ENCODE results near the gene LBR.
"Not testable (repeated sequence)": the region's sequence is repeated elsewhere in the genome, so short reads cannot be mapped to it uniquely, and the experiment has no call there.

Gene LBR

DNA sequence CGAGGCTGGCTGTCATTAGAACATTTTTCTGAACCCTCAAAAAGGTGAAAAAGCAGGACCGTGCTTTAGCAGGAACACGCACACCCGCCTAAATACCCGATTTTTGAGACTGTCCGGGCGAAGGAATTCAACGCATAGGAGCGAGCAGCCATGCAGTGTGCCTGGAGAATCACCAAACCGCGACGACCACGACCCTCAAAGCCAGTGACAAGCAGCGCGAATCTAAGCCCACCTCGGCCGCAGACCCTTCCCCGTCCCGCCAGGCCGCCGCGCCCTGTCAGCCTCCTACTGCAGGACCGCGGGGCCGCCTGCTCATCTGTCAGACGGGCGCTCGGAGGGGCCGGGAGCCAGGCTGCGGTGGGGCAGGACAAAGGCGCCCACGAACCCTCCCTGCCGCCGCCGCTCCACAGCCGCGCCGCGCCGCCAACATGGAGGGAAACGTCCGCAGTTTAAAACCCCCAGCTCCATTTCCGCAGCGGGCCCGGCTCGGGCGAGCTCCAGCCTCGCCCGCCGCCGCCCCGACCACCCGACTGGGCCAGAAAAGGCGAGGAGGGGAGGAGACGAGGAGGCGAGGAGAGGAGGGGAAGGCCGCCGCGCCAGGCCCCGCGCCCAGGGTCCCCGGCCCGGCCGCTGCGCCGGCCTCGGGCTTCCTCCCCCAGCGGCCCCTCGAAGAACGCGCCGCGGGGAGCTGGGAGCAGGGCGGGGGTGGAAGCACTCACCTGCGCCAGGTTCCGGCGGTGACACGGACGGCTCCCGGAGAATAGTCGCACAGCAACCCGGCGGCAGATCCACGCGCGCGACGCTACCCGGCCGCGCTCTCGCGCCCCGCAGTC, at the start of gene LBR:
Gene LBR, minus strand, starts transcription at position 804 of the 833 bp plus-strand sequence. CDS start 3,963 bp downstream, outside the sequence.
- DNase-seq: no peak

DNA sequence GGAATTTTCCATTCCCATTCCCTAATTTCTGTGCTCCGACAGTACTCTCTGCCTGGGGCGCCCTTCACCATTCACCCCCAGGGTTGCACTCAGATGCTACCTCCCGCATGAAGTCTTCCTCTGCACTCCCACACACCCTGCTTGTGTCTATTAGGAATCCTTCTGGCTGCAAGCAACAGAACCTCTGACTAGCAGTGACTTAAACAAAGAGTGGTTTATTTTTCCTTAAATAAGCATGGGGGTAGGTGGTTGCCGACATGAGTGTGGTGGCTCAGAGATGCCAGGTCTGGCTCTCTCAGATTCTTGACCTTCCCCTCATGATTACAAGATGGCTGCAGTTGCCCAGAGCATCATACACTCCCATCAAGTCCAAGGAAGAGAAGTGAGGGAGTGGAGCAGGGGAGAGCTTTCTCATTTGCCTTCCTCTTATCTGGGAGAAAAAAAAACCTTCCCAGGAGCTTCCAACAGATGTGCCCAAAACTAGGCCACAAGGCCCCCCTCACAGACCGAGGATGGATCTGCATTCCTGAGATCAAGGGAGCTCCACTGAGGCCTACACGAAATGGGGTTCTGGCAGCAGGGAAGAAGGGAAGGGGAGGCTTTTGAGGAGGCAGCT, 49.6 kb upstream of the LBR start:
- no peak for DNase-seq

DNA sequence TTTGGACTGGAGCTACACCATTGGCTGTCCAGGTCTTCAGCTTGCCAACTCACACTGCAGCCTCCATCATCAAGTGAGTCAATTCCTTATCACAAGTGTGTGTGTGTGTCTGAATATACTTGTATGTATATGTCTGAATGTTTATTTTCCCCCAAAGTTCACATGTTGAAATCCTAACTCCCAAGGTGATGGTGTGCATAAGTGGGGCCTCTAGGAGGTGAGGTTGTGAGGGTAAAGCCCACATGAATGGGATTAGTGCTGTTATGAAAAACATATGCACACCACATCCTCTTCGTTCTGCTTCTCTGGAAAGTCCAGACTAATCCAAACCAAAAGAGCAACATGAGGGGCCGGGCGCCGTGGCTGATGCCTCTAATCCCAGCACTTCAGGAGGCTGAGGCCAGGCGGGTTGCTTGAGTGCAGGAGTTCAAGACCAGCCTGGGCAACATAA, 48.7 kb upstream of the LBR start:
- DNase-seq: no peak

DNA sequence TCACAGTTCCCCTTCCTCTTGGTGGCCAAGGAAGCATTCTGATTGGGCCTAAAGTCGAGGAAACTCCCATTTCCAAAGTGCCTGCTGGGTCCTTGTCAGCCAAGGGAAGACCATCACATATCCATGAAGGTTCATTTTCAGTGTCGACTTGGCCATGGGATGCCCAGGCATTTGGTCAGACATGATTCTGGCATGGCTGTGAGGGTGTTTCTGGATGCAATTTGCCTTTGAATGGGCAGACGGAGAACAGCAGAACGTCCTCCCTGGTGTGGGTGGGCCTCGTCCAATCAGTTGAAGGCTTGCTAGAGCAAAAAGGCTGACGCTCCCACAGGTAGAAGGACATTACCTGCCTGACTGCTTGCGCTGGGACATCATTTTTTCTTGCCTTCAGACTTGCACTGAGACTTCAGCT, 48.3 kb upstream of the LBR start:
- no peak for DNase-seq

DNA sequence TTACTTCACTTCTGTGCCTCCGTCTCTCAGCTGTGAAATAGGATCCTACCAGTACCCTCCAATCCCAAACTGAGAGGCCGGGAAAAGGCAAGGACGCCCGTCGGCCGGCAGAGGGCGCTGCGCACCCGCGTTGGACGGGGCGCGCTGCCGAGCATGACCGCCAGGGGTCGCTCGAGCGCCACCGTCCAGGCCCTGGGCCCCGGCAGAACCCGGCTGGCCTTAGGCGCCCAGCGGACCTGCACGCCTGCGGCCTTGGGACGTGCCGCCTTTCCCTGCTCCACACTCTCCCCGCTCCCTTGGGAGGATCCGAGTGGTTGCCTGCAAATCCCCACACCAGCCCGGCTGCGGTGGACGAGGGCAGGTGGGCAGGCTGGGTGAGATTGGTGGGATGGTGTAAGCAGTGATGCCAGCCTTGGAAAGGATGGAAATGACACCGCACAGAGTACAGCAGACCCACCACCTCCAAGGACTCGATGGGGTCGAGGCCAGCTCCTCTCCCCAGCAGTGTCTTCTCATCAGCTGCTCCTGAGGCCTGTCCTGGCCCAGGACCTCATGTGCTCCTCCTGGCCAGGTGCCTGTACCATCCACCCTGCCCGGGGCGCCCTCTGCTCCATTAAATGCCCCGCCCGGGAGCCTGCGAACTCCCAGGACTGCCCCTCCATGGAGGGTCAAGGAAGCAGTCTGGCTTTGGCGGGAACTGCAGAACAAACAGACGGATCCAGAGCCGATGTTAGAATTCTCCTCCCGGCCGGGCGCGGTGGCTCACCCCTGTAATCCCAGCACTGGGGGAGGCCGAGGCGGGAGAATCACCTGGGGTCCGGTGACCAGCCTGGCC, 47.4 kb upstream of the LBR start:
- DNase-seq: peak; percentile 47

DNA sequence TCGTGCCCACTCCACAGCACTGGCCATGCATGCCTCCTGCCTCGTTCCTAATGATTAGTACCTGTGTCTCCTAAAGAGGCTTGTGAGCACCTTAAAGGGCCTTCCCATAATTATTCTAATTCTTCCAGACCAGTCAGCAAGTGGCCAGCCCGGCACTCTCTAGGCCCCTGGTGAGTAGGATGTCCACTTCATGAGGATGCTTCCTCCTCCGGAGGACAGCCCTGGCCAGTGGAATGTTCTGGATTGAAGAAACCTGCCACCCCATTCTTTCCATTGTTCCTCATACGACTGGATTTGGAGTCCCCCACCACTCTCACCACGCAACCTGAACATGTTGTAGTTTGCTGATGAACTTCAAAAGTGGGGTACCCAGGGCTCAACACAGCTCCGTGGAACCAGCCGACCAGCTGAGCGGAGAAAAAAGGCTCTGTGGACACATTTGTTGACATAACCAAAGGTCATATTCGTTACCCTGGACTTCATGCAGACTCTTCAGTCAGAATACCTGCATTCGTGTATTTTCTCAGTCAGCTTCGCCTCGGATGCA, 46.7 kb upstream of the LBR start:
- DNase-seq: no peak

DNA sequence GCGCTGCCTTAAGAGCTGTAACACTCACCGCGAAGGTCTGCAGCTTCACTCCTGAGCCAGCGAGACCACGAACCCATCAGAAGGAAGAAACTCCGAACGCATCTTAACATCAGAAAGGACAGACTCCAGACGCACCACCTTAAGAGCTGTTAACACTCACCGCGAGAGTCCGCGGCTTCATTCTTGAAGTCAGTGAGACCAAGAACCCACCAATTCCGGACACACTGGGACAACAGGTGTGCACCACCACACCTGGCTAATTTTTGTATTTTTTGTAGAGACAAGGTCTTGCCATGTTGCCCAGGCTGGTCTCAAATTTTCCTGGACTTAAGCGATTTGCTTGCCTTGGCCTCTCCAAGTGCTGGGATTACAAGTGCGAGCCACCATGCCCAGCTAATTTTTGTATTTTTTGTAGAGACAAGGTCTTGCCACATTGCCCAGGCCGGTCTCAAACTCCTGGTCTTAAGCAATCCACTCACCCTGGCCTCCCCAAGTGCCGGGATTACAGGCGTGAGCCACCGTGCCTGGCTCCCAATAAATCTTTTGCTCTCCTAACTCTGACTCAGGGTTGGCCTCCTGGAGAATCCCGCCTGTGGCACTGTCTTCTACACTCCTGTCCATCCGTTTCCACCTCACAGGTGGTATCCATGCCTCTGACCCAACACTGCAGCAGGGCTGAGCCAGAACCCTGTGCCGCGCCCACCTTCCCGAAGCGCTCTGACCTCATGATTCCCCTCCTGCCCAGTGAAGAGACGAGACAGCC, 46.0 kb upstream of the LBR start:
- DNase-seq: not testable (repeated sequence)

DNA sequence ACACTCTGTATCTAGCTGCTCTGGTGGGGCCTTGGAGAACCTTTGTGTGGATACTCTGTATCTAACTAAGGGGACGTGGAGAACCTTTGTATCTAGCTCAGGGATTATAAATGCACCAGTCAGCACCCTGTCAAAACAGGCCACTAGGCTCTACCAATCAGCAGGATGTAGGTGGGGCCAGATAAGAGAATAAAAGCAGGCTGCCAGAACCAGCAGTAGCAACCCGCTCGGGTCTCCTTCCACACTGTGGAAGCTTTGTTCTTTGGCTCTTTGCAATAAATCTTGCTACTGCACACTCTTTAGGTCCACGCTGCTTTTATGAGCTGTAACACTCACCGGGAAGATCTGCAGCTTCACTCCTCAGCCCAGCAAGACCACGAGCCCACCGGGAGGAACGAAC, 45.4 kb upstream of the LBR start:
- not testable (repeated sequence) for DNase-seq

DNA sequence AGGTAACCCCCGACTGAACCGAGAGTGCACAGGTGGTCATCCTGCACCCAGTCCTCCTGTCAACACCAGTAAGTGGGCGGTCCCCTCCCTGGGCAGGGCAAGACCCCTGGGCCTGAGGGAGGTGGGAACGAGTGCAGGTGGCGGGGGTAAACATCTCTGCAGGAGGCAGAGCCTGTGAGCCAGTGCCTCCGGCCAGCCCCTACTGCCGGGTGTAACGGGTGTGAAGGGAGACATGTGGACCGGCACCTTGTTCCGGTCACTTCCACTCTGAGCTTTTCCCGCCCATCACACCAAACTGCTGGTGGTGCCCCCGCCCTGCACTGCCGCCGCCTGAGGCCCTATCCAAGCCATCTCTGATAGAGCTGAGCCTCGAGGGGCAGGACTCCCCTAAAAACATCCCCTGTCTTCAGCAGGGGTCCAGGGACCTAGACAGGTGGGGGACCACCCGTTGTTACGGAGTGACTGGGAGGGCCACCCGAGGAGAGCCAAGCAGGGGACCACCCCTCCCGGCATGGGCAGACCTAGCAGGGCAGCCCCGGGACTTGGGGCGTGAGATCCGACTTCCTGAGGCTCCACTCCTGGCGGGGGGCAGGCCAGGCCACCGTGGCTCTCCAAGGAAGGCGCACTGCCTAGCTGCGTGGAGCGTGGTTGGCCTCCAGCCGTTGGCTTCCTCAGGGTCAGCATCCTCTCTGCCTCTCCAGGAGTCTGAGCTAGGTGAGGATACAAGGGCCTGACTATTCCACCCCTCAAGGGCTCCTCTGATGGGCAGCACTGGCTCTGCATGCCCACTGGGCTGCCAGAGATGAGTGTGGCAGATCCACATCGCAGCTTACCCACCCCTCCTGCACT, 43.8 kb upstream of the LBR start:
- no peak for DNase-seq

DNA sequence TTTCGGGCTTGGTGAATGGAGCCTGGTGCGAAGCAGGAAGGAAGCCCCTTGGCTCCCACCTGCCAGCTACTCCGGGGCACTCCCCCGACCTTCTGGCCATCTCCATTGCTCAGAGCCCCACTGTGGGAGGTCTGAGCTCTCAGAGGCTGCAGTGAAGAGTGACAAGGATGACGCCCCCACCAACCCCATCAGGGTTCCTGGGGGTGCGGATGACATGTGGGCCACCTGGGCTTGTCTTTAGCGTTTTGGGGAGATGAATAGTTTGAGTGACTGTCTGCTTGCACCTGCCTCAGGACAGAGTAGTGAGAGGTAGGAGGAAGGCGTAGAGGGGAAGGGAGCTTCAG, 43.2 kb upstream of the LBR start:
- DNase-seq: no peak

DNA sequence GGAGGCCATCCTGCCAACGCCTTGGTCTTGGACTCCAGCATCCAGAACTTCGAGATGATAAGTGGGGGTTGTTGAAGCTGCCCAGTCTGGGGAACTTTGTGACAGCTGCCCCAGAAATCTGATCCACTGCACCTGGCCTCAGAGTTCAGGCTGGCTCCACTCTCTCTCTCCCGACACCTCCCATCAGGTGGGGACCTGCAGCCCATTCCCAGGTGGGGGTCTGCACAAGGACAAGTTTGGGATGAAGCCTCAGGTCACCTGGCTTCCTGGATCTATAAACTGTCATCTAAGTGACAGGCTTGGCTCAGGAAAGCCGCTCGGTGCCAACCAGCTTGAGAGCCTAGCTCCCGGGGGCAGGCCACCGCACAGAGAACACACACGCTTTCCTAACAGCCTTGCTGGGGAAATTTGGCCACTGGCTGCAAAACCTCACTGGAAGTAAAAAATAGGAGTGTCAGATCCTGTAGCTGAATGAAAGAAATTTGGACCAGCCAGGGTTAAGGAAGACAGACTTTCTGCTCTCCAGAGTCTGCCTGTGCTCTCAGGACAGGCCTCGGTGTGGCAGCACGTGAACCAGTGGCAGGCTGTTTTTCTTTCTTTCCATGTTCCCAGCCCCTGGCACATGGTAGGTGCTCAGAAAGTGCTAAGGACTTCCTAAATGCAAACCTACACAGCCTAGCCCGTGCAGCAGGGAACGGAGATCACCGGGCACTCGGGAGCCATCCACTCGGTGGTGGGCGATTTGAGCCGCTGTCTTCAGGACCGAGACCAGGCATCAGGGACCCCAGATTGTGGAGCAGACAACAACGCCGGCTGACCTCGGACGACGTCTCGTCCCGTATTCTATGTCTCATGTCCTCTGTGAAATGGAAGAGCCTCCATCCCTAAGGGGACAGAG, 42.6 kb upstream of the LBR start:
- no peak for DNase-seq

DNA sequence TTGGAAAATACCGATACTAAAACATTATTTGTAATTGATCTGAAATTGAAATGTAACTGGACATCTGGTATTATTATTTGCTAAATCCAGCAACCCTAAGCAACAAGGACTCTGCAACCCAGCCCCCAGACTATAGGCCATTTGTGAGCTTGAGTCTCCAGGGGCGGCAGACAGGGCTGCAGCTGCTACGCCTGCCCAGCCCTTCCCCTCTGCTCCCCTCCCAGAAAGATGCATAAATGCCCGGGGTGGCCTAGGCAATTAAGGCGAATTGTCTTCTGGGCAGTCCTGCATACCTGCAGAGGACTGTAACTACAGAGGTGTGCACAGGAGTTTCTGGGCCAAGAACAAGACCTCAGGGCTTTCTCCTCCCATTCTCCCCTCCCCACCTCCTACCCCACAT, 41.2 kb upstream of the LBR start:
- no peak for DNase-seq

DNA sequence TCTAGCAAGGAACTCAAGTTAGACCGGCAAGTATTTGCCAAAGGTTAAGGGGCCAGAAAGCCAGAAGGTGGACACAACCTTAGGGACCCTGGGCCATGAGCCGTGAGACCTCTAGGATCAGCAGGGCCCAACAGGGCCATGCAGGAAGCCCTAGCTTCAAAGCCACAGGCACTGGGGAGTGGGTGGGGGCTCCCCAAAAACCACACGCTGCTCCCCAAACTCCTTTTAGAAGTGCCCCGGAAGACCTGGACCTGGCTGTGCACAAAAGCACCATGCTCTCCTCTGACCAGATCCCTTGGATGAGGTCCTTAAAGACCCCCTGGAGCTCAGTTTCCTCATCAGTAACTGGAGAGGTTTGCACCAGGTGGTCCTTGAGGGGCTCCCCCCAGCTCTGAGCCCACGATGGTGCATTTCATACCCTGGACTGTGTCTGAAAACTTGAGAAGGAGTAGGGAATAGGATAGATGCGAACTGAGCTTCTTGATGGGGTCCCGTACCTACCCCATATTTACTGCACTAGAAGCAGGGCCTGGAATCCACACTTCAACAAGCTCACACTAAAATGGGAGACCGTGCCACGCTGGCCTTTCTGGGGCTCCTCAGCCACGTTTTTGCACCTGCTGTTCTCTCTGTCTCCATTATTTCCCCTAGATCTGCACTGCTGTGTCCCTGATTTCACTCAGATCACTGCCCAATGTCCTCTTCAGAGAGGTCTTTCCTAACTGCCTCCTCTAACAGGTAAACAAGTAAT, 40.6 kb upstream of the LBR start:
- DNase-seq: no peak

DNA sequence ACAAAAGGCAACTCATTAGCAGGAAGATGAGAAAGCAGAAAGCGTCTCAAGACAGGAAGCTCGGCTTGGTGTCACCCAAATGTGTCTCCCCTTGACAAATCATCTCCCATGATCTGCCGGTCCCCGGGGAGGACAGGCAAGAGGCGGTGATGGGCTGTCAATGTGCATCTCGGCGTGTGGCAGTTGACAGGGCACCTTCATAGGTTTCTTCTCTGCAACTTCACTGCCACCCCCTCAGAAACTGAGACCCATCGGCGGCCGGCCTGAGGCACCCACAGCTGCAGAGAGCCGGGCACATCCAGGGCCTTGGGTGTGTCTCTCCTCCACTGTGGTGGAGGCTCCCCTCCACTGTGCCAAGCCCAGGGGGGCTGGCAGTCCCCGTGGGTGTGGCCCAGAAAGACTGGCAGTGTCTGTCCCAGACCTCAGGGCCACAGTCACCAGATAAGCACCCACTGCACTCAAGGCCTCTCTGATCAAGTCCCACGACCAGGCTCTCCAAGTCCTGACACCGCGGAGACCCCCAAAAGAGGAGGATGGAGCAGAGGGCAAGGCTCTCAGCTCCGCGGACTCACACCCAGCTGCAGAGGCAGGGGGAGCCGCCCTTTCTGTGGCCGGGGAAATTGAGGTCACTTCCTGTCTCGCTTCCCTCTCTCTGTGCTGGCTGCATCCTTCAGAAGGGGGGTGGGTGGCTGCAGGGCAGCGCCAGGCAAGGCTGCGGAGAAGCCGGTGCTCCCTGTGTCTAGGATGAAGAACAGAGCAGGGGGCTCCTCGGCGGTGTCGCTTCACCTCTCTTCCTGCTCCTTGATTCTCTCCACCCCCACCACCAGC, 39.6 kb upstream of the LBR start:
- DNase-seq: no peak

DNA sequence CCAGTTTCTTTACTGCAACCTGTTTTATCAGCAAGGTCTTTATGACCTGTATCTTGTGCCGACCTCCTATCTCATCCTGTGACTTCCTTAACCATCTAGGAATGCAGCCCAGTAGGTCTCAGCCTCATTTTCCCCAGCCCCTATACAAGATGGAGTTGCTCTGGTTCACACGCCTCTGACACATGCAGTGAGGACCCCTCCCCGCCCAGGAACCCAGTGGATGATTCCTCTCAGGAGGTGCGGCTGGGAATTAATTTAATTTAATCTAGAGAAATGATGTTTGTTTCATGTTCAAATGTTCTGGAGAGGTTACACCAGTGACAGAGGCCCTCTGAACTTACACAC, 39.0 kb upstream of the LBR start:
- DNase-seq: no peak

DNA sequence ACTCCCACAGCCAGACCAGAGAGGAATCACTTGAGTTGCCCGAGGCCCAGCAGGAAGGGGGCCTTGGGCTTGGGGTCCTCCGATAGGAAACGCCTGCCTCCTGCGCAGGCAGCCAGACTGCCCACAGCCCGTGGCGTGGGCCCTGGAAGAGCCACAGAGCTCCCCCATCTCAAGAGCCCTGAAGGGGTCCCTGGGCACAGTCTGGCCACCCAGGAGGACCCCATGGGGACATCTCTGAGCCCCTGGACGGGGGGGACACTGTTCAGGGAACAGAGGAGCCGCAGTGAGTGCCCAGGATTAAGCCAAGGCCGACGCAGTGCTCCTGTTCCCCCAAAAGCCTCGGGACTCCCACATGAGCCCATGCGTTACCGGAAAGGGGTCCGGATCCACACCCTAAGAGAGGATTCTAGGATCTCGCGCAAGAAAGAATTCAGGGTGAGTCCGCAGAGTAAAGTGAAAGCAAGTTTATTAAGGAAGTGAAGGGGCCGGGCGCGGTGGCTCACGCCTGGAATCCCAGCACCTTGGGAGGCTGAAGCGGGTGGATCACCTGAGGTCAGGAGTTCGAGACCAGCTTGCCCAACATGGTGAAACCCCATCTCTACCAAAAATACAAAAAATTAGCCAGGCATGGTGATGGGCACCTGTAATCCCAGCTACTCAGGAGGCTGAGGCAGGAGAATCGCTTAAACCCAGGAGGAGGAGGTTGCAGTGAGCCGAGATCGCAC, 38.1 kb upstream of the LBR start:
- DNase-seq: no peak

DNA sequence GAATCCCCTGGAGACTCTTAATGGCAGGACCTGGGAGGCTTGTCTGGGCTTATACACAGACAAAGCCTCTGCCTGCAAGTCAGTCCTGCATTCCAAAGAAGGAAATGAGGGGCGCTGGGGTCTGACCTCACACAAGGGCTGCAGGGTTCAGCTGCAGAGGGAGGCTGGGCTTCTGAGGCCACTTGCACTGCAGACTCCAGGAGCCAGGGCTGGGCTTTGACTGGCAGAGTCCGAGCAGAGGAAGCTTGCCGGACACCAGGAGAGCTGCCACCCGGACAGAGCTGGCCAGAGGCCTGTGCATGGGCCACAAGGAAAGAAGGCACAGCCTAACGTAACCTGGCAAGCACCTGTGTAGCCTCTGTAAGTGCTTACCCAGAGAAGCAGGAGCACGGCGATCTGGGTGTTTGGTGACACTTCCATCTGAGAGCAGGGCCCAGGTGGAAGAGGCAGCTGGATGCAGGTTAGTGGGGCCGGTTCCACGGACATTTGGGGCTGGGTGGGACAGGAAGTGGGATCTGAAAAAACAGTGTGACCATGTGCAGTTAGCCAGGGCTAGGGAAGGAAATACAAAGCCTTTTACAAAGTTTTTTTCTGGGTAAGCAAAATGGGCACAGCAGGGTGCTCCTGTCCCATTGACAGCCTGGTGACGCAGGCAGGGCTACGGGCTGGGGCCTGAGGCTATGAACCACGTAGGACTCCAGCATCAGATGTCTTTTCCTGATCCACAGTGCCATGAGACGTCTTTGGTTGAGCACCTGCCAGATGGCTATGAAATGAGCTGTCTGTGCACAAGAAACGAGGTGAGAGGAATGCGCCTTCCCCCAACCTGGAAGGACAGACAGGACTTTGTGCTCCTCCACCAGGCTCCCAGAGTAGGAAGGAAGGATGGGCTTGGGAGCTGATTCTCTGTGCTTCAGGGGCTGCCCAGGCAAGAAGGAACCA, 37.3 kb upstream of the LBR start:
- peak; percentile 34 for DNase-seq

Measured in NCI-H2029 (cell line).